ENCODE measurements around the gene ADAMTS14.

DNA sequence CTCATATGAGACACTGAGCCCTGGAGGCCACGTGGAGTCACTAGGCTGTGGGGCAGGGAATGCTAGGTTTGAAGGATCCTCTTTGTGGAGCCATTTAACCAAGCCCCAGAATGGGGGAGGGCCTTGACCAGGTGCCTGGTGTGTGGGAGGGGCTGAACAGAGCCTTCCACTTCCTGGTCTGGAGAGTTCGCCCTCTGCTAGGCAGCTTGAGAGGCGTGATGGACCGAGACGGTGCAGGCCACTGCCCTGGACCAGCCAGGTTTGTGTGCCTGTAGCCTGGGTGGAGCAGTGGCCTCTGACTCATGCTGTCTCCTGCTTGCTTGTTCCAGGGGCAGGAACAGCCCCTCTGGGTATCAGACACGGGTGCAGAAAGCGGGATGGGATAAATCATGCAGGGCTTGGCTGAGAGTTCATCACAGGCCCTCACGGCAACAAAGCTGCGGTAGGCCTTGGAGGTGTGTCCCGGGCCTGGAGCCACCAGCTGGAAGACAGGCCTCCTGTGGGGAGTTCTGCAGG is 27.4 kb downstream of the ADAMTS14 start:
- TF ChIP-seq POLR2A (IDR thresholded peaks at IDR 0.05) = no peak
- TF ChIP-seq, protein P1, sequence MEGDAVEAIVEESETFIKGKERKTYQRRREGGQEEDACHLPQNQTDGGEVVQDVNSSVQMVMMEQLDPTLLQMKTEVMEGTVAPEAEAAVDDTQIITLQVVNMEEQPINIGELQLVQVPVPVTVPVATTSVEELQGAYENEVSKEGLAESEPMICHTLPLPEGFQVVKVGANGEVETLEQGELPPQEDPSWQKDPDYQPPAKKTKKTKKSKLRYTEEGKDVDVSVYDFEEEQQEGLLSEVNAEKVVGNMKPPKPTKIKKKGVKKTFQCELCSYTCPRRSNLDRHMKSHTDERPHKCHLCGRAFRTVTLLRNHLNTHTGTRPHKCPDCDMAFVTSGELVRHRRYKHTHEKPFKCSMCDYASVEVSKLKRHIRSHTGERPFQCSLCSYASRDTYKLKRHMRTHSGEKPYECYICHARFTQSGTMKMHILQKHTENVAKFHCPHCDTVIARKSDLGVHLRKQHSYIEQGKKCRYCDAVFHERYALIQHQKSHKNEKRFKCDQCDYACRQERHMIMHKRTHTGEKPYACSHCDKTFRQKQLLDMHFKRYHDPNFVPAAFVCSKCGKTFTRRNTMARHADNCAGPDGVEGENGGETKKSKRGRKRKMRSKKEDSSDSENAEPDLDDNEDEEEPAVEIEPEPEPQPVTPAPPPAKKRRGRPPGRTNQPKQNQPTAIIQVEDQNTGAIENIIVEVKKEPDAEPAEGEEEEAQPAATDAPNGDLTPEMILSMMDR (IDR thresholded peaks at IDR 0.05) = no peak
- no peak for TF ChIP-seq POLR2AphosphoS5 (IDR thresholded peaks at IDR 0.05)
- no peak for TF ChIP-seq EP300 (IDR thresholded peaks at IDR 0.05)
